T1000 (cell line): ENCODE results near the gene GRAMD2A.

Source experiments
- DNase-seq: peaks from one replicate; lab custom pipeline; 2025; ENCODE audit warnings: mixed read lengths; lab: John Stamatoyannopoulos, UW

GRAMD2A gene

GRCh38 chr15:72167445-72167844 is 30.1 kb downstream of the GRAMD2A start:
- no peak for DNase-seq

- DNase-seq = no peak
These were observed 30.7 kb downstream of the GRAMD2A start for GRCh38 chr15:72166716-72167417.

DNA sequence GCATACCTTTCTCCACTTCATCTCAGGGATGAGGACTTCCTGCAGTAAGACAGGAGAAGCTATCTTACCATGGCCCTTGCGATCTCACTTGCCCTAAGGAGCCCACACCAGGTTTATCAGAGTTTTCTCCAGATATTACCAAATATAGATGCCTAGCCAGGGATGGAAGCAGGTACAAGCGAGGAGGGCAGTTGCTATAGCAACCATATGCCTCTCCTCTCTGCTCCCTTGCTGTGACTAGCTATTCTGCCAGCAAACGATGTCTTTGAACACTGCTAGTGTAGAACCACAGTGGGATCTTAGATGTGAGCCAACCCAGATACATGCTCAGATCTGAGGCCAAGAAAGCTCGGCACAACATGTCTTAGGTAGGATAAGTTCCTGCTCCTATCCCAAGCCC is 33.9 kb downstream of the GRAMD2A start:
- no peak for DNase-seq

- no peak for DNase-seq
These were observed 35.0 kb downstream of the GRAMD2A start for GRCh38 chr15:72162569-72162968.

- no peak for DNase-seq
These were observed 36.0 kb downstream of the GRAMD2A start for GRCh38 chr15:72161361-72162132.

GRCh38 chr15:72160696-72161245 is 36.8 kb downstream of the GRAMD2A start:
- no peak for DNase-seq

DNA sequence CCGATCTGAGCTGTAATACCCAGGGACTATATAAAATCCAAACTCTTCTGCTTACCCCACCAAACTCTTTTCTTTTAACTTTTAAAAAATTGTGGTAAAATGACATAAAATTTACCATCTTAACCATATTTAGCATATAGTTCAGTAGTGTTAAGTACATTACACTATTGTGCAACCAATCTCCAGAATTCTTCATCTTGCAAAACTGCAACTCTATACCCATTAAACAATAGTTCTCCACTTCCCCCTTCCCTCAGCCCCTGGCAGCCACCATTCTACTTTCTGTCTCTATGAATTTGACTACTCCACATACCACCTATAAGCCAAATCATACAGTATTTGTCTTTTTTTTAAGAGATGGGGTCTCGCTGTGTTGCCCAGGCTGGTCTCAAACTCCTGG is 40.7 kb downstream of the GRAMD2A start:
- DNase-seq = no peak

DNA sequence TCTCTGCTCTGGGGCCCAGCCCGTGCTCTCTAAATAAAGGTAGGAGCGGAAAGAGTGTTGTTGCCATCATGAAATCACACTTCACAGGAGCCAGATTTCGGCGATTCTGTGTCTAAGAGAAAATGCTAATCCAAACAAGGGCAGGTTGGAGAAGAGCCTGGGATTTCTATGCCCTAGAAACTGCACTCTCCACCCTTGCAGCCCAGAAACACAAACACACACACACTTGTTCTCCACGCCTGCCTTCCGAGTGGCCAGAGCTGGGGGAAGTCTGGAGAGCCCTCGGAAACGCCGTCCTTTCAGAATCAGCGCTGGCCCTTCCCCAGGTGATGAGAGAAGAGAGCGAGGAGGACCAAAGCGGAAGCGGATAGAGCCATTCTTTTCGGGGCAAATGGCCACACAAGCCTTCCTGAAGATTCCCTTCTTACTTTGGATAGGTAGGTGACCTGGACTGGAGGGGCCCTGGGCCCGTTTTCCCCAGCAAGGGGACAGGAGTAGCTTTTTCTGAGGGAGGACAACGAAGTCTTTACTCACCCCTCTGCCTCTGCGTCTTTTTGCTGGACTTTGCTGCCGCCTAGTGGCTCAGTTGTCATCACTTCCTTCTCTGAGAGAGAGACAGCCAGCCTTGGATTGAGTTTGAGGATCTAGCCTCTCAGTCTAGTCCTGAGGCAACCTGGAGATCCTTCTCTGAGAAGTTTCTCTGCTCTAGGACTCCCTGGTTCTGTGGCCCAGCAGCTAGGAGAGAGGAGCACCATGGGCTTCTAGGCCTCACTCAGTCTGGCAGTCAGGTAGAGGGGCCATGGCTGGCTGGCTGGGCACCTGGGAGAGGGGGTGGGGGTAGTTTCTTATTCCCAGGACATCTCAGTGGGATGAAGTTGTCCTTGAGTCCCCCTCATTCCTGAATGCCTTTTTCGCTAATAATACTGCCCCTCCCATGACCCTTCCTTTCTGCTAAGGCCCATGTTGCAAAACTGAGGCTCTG is 41.7 kb downstream of the GRAMD2A start:
- peak; percentile 63 for DNase-seq

- DNase-seq = peak; percentile 3
These were observed 42.5 kb downstream of the GRAMD2A start for GRCh38 chr15:72155003-72155621.

DNA sequence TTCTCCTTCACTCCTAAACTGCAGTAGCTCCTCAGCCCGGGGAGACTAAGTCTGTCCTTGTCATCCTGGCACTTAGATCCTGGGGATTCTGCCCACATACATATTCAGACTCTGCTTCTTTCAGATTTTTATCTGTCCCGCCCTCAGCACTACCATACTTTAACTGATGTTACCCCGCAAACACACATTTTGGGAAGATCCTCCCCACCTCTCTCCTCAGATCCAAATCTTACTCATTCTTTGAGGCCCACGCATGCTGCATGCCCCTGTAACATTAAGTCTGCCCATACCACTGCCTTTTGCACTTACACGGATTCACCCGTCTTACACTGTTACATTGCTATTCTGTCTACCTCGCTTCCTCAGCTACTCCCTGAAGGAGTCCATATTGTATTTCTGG is 43.3 kb downstream of the GRAMD2A start:
- no peak for DNase-seq

DNA sequence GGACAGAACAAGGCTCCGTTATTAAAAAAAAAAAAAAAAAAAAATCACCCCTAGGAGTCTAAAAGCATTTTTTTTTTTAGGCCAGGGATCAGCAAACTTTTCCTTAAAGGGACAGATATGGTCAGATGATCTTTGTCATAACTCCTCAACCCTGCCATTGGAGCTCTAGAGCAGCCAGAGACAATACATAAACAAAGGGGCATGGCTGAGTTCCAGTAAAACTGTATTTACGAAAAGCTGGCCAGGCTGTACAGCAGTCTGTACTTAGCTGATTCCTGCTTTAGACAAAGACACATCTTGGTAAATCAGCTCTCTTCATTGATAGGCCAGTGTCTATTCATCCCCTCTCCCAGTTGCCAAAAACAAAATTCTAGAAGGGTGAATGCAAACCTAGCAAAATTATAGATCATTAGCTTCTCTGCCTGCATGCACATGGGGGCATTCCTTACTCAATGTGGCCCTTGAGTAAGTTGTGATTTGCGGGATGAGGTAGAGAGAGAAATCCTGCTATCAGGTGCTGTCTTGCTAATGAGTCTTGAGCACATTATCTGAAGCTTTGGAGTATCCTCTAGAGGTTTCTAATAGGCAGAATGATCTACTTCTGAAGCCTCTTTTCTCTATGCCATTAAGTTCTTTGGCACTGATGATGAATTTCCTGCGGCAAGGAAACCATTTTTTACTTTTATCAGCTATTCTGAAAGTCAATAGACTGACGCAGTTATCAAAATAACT is 44.2 kb downstream of the GRAMD2A start:
- no peak for DNase-seq

DNA sequence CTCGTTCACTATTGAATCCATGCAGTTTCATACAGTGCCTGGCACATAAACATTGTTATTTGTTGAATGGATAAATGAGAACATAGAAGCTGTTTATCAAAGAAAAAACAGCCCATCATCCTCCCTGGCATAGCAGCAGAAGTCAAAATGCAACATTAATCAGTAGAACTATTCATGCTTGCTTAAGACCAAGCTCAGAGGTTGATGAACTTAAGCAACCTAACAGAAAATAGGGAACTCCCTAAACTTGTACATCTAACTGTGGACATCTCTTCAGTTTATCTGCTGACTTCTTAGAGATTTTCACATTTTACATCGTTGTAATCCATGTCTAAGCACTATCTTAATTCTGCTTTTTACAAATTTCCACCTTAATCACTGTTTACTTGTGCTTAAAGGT is 50.2 kb downstream of the GRAMD2A start:
- DNase-seq = no peak

- no peak for DNase-seq
These were observed 50.7 kb downstream of the GRAMD2A start for GRCh38 chr15:72146934-72147333.

DNA sequence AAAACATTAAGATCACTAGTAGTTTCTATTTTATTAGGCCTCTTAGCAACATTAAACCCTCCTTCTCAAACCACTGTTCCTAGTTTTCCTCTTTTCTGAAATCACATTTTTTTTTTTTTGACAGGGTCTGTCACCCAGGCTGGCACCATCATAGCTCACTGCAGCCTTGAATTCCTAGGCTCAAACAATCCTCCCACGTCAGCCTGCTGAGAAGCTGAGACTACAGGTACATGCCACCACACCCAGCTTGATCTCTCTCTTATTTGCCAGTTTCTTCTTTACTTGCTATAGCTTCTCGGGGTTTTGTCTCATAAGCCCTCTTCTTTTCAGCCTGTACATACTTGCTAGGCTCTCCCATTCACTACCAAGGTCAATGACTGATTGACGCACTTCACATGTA is 51.4 kb downstream of the GRAMD2A start:
- DNase-seq = no peak

GRCh38 chr15:72141171-72142084 is 56.2 kb downstream of the GRAMD2A start:
- no peak for DNase-seq

- DNase-seq = no peak
These were observed 57.5 kb downstream of the GRAMD2A start for GRCh38 chr15:72140088-72140487.

DNA sequence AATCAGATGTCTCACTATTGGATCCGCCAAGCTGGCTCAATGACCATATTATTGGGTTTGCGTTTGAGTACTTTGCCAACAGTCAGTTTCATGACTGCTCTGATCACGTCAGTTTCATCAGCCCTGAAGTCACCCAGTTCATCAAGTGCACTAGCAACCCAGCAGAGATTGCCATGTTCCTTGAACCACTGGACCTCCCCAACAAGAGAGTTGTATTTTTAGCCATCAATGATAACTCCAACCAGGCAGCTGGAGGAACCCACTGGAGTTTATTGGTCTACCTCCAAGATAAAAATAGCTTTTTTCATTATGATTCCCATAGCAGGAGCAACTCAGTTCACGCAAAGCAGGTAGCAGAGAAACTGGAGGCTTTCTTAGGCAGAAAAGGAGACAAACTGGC is 57.9 kb downstream of the GRAMD2A start:
- no peak for DNase-seq

DNA sequence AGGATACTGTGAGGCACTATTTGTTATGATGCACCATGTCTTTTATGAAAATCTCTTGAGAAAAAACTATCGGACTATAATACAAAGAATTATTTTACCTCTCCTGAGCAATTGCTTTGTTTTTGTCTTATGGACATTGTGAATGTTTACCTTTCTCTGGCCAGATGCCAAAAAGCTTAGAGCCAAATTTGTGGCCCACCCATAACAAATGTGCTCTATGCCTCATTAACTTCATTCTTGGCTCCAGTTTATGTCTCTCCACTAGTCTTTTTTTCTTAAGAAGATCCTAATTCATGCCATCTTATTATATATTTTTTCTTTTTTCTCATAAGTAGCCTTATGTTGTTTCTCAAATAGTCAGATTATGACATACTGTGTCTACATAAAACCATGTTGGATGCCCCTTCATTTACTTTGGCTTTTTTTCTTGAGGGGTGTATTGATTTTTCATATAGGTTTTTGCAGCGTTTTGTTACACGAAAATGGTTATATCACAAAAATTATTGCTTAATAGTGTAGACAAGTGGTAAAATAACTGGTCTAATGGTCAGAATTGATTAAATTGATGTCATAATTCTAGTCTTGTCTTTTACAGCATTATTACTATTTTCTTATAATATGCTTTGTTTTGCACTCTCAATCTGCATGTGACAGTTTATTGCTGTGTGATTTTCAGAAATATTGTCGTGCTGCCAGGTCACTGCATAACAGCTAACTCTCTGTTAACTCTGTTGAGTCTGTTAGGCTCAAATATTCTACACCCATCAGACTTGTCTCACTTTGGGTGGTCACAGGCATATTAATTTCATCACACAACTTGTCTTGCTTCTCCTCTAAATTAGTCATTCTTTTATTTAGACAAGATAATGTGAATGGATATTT is 61.2 kb downstream of the GRAMD2A start:
- no peak for DNase-seq

GRCh38 chr15:72135719-72136118 is 61.9 kb downstream of the GRAMD2A start:
- no peak for DNase-seq
